Measurements from ENCODE around the gene GPC3. TPM values are rescaled to one million over a fixed set of nuclear protein-coding genes. Genes with fewer than 3 reads are reported as not detected.

The GPC3 gene
- polyA plus RNA-seq, 1 of the 3 experiments (the other 2 are of a cell fraction) = 1.4 TPM

GRCh38 chrX:133546441-133546840, 439.0 kb downstream of the GPC3 start (continued):
- TF ChIP-seq, protein P1, sequence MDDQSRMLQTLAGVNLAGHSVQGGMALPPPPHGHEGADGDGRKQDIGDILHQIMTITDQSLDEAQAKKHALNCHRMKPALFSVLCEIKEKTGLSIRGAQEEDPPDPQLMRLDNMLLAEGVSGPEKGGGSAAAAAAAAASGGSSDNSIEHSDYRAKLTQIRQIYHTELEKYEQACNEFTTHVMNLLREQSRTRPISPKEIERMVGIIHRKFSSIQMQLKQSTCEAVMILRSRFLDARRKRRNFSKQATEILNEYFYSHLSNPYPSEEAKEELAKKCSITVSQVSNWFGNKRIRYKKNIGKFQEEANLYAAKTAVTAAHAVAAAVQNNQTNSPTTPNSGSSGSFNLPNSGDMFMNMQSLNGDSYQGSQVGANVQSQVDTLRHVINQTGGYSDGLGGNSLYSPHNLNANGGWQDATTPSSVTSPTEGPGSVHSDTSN (IDR thresholded peaks at IDR 0.05) = no peak
- TF ChIP-seq, protein P2, sequence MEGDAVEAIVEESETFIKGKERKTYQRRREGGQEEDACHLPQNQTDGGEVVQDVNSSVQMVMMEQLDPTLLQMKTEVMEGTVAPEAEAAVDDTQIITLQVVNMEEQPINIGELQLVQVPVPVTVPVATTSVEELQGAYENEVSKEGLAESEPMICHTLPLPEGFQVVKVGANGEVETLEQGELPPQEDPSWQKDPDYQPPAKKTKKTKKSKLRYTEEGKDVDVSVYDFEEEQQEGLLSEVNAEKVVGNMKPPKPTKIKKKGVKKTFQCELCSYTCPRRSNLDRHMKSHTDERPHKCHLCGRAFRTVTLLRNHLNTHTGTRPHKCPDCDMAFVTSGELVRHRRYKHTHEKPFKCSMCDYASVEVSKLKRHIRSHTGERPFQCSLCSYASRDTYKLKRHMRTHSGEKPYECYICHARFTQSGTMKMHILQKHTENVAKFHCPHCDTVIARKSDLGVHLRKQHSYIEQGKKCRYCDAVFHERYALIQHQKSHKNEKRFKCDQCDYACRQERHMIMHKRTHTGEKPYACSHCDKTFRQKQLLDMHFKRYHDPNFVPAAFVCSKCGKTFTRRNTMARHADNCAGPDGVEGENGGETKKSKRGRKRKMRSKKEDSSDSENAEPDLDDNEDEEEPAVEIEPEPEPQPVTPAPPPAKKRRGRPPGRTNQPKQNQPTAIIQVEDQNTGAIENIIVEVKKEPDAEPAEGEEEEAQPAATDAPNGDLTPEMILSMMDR (IDR thresholded peaks at IDR 0.05) = no peak
- TF ChIP-seq EZH2phosphoT487 (IDR thresholded peaks at IDR 0.05; ENCODE audit: borderline replicate concordance, low read depth) = no peak
- no peak for TF ChIP-seq NRF1 (IDR thresholded peaks at IDR 0.05; ENCODE audit: low read depth, low read length)
- TF ChIP-seq FOXM1 (IDR thresholded peaks at IDR 0.05; ENCODE audit: low read depth) = no peak
- TF ChIP-seq MEF2A (IDR thresholded peaks at IDR 0.05; ENCODE audit: borderline replicate concordance, low read depth) = no peak
- no peak for TF ChIP-seq RXRA (IDR thresholded peaks at IDR 0.05; ENCODE audit: borderline replicate concordance, low read depth)
- TF ChIP-seq ZBTB33 (IDR thresholded peaks at IDR 0.05; ENCODE audit: borderline replicate concordance, low read depth) = no peak
- no peak for TF ChIP-seq POLR2AphosphoS5 (IDR thresholded peaks at IDR 0.05; ENCODE audit: low read depth, low read length)
- TF ChIP-seq NFIC (IDR thresholded peaks at IDR 0.05; ENCODE audit: borderline replicate concordance) = no peak
- TF ChIP-seq EP300 (IDR thresholded peaks at IDR 0.05; ENCODE audit: borderline replicate concordance in 1 of 2, low read depth in 1 of 2, low read length in 1 of 2) = no peak

- H3K36me3 ChIP-seq (replicated peaks in 1 of 2; ENCODE audit: control insufficient read depth in 1 of 2, insufficient read depth in 2 of 2, low read length in 1 of 2) = no peaks in the 10 kb centered on the region
- DNase-seq = no peak
These were observed 440.6 kb downstream of the GPC3 start for GRCh38 chrX:133544778-133545177.

More at GRCh38 chrX:133544778-133545177, 440.6 kb downstream of the GPC3 start:
- Histone ChIP-seq H3F3A (replicated peaks; ENCODE audit: insufficient read depth) (no peaks in the 10 kb centered on the region), H3K4me2 (no peak overlapping the region), H2AFZ (ENCODE audit: low read depth) (no peak overlapping the region), H3K79me2 (ENCODE audit: insufficient read depth) (no peaks in the 10 kb centered on the region), H3K9ac (no peak overlapping the region), H3K4me1 (ENCODE audit: control insufficient read depth in 1 of 2, insufficient read depth in 2 of 2, low read depth in 1 of 2, low read length in 1 of 2) (no peaks in the 10 kb centered on the region), H3K9me3 (no peaks in the 10 kb centered on the region), H3K27me3 (ENCODE audit: insufficient read depth) (no peaks in the 10 kb centered on the region), H3K27ac (ENCODE audit: low read depth in 2 of 2, low read length in 1 of 2) (no peak overlapping the region), H3K4me3 (ENCODE audit: low read depth in 2 of 2, low read length in 1 of 2) (no peak overlapping the region), H4K20me1 (ENCODE audit: insufficient read depth) (no peaks in the 10 kb centered on the region), H3K9me2 (no peaks in the 10 kb centered on the region)
- POLR2A ChIA-PET = no interaction called here
- no peak for TF ChIP-seq FOXJ3 (CRISPR knock-in tag; IDR thresholded peaks at IDR 0.05)
- no peak for TF ChIP-seq CHD2 (IDR thresholded peaks at IDR 0.05; ENCODE audit: low read length, partially characterized antibody)
- no peak for TF ChIP-seq SMC3 (IDR thresholded peaks at IDR 0.05; ENCODE audit: low read depth, low read length)
- TF ChIP-seq, protein P3, sequence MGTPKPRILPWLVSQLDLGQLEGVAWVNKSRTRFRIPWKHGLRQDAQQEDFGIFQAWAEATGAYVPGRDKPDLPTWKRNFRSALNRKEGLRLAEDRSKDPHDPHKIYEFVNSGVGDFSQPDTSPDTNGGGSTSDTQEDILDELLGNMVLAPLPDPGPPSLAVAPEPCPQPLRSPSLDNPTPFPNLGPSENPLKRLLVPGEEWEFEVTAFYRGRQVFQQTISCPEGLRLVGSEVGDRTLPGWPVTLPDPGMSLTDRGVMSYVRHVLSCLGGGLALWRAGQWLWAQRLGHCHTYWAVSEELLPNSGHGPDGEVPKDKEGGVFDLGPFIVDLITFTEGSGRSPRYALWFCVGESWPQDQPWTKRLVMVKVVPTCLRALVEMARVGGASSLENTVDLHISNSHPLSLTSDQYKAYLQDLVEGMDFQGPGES (IDR thresholded peaks at IDR 0.05; ENCODE audit: low read depth, low read length) = no peak
- no peak for TF ChIP-seq TAF1 (IDR thresholded peaks at IDR 0.05; ENCODE audit: borderline replicate concordance, low read depth, low read length)
- no peak for TF ChIP-seq EP300 (IDR thresholded peaks at IDR 0.05; ENCODE audit: borderline replicate concordance in 1 of 2, low read depth in 1 of 2, low read length in 1 of 2)
- no peak for TF ChIP-seq MXI1 (IDR thresholded peaks at IDR 0.05; ENCODE audit: low read depth, low read length)
- no peak for TF ChIP-seq YY1 (IDR thresholded peaks at IDR 0.05; ENCODE audit: low read depth)
- TF ChIP-seq, protein P1 (IDR thresholded peaks at IDR 0.05) = no peak
- TF ChIP-seq RXRA (IDR thresholded peaks at IDR 0.05; ENCODE audit: borderline replicate concordance, low read depth) = no peak
- TF ChIP-seq TCF12 (IDR thresholded peaks at IDR 0.05) = no peak
- TF ChIP-seq MEF2A (IDR thresholded peaks at IDR 0.05; ENCODE audit: borderline replicate concordance, low read depth) = no peak
- TF ChIP-seq MAX (IDR thresholded peaks at IDR 0.05; ENCODE audit: low read depth) = no peak
- no peak for TF ChIP-seq POLR2AphosphoS5 (IDR thresholded peaks at IDR 0.05; ENCODE audit: low read depth, low read length)
- TF ChIP-seq EZH2phosphoT487 (IDR thresholded peaks at IDR 0.05; ENCODE audit: borderline replicate concordance, low read depth) = no peak
- no peak for TF ChIP-seq JUND (IDR thresholded peaks at IDR 0.05)
- no peak for TF ChIP-seq GABPA (IDR thresholded peaks at IDR 0.05; ENCODE audit: low read depth)
- CTCF ChIA-PET = no interaction called here
- WGBS (ENCODE audit: low lambda C conversion rate) = 12% methylated on average over 3 of the region's 3 CpGs

All from SK-N-SH (cell line).